ENCODE results near the gene PHF5A.
"Not testable (repeated sequence)": the region's sequence is repeated elsewhere in the genome, so short reads cannot be mapped to it uniquely, and the experiment has no call there.

The PHF5A gene

DNA sequence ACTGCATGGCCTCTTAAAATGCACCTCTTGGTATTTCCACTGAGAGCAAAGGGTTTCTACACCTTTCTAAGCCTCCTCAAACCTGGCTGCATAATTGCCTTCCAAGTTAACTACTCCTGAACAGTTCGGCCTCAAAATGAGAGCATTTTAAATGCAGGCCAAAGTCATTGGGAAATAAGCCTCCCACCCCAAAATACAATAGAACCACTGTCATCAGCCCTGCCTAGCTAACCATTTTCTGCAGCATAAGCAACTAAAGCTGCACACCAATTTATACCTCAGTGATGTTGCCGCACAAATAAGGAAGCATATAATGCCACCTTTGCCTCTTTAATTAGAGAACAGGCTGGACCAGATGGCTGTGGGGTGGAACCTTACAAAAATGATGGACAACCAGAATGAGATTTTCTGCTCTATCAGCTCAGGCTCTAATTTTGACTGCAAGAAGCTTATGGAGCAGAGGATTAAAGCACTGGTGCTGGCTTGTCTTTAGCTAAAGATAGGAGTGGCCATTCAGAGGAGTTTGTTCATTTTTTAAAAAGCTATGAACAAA lies 26.2 kb downstream of the PHF5A start:
- Mint-ChIP-seq H3K27me3 (ENCODE audit: low read depth) (no peaks in the 10 kb centered on the region), H3K36me3 (ENCODE audit: low read depth) (peaks cover 32% of the 10 kb centered on the region), H3K9me3 (no peaks in the 10 kb centered on the region), H3K4me1 (peaks cover 25% of the 10 kb centered on the region), H3K27ac (peak overlapping the region; percentile 28 to 81 (median 67)), H3K4me3 (peak overlapping the region; percentile 83 to 99 (median 99))
- TF ChIP-seq, protein P1, sequence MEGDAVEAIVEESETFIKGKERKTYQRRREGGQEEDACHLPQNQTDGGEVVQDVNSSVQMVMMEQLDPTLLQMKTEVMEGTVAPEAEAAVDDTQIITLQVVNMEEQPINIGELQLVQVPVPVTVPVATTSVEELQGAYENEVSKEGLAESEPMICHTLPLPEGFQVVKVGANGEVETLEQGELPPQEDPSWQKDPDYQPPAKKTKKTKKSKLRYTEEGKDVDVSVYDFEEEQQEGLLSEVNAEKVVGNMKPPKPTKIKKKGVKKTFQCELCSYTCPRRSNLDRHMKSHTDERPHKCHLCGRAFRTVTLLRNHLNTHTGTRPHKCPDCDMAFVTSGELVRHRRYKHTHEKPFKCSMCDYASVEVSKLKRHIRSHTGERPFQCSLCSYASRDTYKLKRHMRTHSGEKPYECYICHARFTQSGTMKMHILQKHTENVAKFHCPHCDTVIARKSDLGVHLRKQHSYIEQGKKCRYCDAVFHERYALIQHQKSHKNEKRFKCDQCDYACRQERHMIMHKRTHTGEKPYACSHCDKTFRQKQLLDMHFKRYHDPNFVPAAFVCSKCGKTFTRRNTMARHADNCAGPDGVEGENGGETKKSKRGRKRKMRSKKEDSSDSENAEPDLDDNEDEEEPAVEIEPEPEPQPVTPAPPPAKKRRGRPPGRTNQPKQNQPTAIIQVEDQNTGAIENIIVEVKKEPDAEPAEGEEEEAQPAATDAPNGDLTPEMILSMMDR (IDR thresholded peaks at IDR 0.05; ENCODE audit: unreplicated experiment in 3 of 3), result no peak

DNA sequence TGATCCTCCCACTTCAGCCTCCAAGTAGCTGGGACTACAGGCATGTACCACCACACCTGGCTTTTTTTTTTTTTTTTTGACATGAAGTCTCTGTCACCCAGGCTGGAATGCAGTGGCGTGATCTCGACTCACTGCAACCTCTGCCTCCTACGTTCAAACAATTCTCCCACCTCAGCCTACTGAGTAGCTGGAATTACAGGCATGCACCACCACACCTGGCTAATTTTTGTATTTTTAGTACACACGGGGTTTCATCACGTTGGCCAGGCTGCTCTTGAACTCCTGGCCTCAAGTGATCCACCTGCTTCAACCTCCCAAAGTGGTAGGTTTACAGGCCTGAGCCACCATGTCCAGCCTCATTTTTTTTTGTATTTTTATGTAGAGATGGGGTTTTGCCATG lies 28.0 kb downstream of the PHF5A start:
- not testable (repeated sequence) for H3K27me3 Mint-ChIP-seq (ENCODE audit: low read depth); H3K9me3 Mint-ChIP-seq; H3K27ac Mint-ChIP-seq; H3K4me3 Mint-ChIP-seq
- H3K4me1 Mint-ChIP-seq, result peaks cover 28% of the 10 kb centered on the region
- H3K36me3 Mint-ChIP-seq (ENCODE audit: low read depth), result peaks cover 50% of the 10 kb centered on the region

DNA sequence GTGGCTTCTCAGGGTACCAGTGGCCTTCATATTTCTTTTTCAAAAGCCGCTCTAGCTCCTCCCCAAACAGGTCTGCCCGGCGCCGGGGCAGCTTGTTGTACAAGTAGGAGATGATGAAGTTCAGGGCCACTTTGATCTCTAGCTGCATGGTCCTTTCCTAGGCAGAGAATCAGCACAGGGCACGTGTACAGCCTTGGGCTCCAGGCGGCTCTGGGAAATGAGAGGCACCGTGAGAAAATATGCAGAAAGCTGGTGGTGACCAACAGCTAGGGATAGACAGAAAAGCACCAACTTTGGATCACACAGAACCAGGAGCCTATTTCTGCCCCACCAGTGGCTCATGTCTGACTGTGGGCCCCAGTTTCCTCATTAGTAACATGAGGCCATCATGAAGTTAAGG lies 31.3 kb downstream of the PHF5A start:
- peaks cover 14% of the 10 kb centered on the region for H3K4me1 Mint-ChIP-seq
- no peaks in the 10 kb centered on the region for H3K9me3 Mint-ChIP-seq
- peaks cover 59% of the 10 kb centered on the region for H3K36me3 Mint-ChIP-seq (ENCODE audit: low read depth)
- TF ChIP-seq, protein P1 (IDR thresholded peaks at IDR 0.05; ENCODE audit: unreplicated experiment in 3 of 3), result no peak
- no peak overlapping the region for H3K27ac Mint-ChIP-seq
- no peak overlapping the region for H3K4me3 Mint-ChIP-seq
- H3K27me3 Mint-ChIP-seq (ENCODE audit: low read depth), result no peaks in the 10 kb centered on the region

DNA sequence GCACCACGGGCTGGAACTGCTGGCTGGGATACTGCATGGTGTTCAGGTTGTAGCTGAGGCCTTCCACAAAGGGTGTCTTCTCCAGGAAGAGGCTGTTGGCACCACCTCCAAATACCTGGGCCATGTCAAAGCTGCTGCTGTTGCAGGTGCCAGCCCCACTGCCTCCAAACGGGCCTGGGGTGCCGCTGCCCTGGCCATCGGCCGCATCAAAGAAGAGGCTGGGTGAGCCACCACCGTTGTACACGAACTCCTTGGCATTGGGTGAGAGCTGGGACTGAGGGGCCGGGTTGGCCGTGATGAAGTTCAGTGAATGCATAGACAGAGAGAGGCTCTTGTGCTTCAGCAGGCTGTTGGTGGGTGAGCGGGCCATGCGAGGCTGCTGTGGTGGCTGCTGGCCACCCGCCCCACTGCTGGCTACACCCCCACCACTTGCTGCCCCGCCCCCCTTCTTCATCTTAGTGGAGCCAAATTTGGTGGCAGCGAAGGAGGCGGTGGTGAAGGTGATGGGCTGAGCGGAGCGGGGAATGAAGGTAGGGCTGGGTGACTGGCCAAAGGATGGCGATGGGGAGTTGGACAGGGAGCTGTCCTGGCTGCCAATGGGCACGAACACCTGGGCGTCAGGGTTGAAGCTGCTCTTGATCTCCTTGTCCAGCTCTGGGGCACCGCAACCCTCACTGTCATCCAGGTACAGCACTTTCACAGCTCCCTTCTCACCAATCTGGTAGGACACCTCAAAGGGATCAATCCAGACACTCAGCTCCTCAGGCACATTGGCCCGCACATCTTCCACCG lies 32.0 kb downstream of the PHF5A start:
- H3K27me3 Mint-ChIP-seq (ENCODE audit: low read depth), result no peaks in the 10 kb centered on the region
- H3K27ac Mint-ChIP-seq, result no peak overlapping the region
- H3K4me1 Mint-ChIP-seq, result peaks cover 12% of the 10 kb centered on the region
- TF ChIP-seq, protein P1 (IDR thresholded peaks at IDR 0.05; ENCODE audit: unreplicated experiment in 3 of 3), result no peak
- H3K4me3 Mint-ChIP-seq, result no peak overlapping the region
- no peaks in the 10 kb centered on the region for H3K9me3 Mint-ChIP-seq
- H3K36me3 Mint-ChIP-seq (ENCODE audit: low read depth), result peaks cover 61% of the 10 kb centered on the region

DNA sequence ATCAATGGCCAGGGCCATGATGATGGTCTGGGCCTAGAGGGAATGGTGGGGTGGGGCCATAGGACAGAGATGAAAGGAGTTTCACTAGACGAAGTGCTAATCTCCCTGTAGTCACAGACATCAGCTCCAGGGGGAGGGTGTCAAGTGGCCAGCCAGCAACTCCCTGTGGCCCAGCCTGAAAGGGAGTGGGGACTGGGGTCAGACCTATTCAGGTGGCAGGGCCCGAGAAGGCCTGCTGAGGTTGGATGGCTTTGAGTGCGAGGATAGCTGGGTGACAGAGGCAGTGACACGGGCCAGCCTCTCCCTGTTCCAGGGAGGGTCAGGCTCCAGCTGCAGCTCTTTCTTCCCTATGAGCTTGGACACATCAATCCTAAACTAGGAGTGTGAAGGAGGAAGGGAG lies 32.9 kb downstream of the PHF5A start:
- peak overlapping the region in 1 of 3 experiments; percentile 66 for H3K27ac Mint-ChIP-seq
- H3K27me3 Mint-ChIP-seq (ENCODE audit: low read depth), result no peaks in the 10 kb centered on the region
- peaks cover 12% of the 10 kb centered on the region for H3K4me1 Mint-ChIP-seq
- H3K4me3 Mint-ChIP-seq, result no peak overlapping the region
- H3K36me3 Mint-ChIP-seq (ENCODE audit: low read depth), result peaks cover 63% of the 10 kb centered on the region
- no peaks in the 10 kb centered on the region for H3K9me3 Mint-ChIP-seq
- TF ChIP-seq, protein P1 (IDR thresholded peaks at IDR 0.05; ENCODE audit: unreplicated experiment in 3 of 3), result no peak

DNA sequence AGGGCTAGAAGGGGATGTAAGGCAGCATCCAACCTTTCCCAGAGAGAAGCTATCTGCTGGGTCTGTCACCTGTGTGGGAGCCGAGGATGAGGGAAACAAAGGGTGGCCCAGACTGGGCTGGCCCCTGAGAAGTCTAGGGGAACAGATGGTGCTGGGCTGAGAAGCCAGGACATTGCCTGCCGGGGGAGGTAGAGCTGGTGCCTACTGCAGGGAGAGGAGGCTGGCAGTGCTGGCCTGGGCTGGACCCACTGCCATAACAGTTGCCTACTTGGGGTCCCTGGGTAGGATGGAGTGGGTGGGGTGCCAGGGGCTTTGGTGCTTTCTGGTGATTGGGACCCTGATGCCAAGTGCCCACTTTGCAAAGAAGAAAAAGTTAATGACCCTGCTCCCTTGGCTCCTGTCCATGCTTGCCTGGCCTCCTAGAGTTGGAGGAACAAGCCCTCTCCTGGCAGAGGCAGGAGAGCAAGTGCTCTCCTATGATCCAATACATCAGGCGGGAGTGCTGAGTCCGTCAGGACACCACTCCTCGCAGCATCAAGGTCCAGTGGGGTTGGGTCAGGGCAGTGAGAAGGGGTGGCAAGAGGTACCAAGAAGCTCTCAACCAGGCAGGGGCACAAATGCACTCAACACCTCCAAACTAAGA lies 34.0 kb downstream of the PHF5A start:
- peak overlapping the region in 1 of 3 experiments; percentile 60 for H3K27ac Mint-ChIP-seq
- H3K27me3 Mint-ChIP-seq (ENCODE audit: low read depth); H3K4me3 Mint-ChIP-seq; H3K9me3 Mint-ChIP-seq: not testable (repeated sequence)
- H3K36me3 Mint-ChIP-seq (ENCODE audit: low read depth), result peaks cover 63% of the 10 kb centered on the region
- H3K4me1 Mint-ChIP-seq, result peaks cover 12% of the 10 kb centered on the region

DNA sequence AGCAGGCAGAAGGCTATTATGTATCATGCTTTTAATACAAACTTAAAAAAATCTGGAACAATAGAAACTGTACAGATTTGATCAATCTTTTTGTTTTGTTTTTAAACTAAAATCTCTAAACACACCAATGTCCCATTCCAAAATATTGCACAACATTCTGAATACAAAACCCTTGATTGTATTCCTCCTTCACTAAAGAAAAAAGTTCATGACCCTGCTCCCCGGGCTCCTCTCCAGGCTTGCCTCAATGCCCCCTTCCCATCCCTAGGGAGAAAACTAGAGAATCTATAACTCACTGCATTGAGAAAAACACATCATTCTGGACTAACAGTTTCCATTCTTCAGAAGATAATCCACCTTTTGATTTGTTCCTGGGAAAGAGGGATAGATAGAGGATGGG lies 35.0 kb downstream of the PHF5A start:
- H3K36me3 Mint-ChIP-seq (ENCODE audit: low read depth), result peaks cover 56% of the 10 kb centered on the region
- H3K4me3 Mint-ChIP-seq; H3K4me1 Mint-ChIP-seq; H3K9me3 Mint-ChIP-seq; H3K27me3 Mint-ChIP-seq (ENCODE audit: low read depth); H3K27ac Mint-ChIP-seq: not testable (repeated sequence)
